ENCODE measurements around the gene CELA2B. TPM values are rescaled to one million over a fixed set of nuclear protein-coding genes. Genes with fewer than 3 reads are reported as not detected.
"Not testable (repeated sequence)": the region's sequence is repeated elsewhere in the genome, so short reads cannot be mapped to it uniquely, and the experiment has no call there.

Gene CELA2B
- total and polyA plus RNA-seq, 9 of the 15 experiments (the other 6 are each of a cell fraction or from before 2014, with no cell fraction given): 0.25 to 2.1 (median 0.38) TPM; not detected in 5

DNA sequence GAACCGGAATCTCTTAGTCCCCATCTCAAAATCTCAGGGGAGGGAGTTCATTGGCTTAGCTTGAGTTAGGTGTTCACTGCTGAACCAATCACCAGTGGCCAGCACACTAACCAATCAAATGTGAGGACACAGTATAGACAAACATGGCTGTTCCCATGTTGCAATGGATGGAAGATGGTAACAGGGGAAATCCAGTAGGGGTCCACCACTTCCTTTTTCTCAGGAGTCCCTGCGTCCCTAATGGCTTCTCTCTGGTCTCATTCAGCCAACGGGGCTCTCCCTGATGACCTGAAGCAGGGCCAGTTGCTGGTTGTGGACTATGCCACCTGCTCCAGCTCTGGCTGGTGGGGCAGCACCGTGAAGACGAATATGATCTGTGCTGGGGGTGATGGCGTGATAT lies 9.7 kb downstream of the CELA2B start:
- H3K4me3 ChIP-seq: no peak overlapping the region
- H3K4me2 ChIP-seq (ENCODE audit: insufficient read depth, low read length): no peak overlapping the region
- POLR2A ChIA-PET: interaction anchor here (0.8 kb wide), 1 partner anchor 18 kb away, joined by 3 read pairs; no protein-coding TSS in a partner anchor
- H3K79me2 ChIP-seq (ENCODE audit: control insufficient read depth, insufficient read depth, low read length): no peaks in the 10 kb centered on the region
- H3K9me1 ChIP-seq (ENCODE audit: control insufficient read depth, insufficient read depth, low read length): no peaks in the 10 kb centered on the region
- H3K27me3 ChIP-seq (ENCODE audit: control insufficient read depth in 2 of 2, insufficient read depth in 2 of 2, low read length in 2 of 2): no peaks in the 10 kb centered on the region
- H3K9me3 ChIP-seq (replicated peaks; ENCODE audit: control insufficient read depth, insufficient read depth, low read depth, low read length): no peaks in the 10 kb centered on the region
- peaks cover 0 to 4% of the 10 kb centered on the region in 2 experiments; a peak in 1 of 5 replicates for H3K4me1 ChIP-seq (replicated peaks in 1 of 2; ENCODE audit: control insufficient read depth in 2 of 2, insufficient read depth in 2 of 2, low read length in 2 of 2)
- 64% methylated on average over 6 of the region's 6 CpGs for WGBS (ENCODE audit: insufficient coverage, low coverage, missing lambda C conversion rate)
- H3K36me3 ChIP-seq (ENCODE audit: control insufficient read depth, insufficient read depth, low read length): no peaks in the 10 kb centered on the region
- in situ Hi-C loops (cut with MboI): no loop called here
- no peak overlapping the region for H3K27ac ChIP-seq (ENCODE audit: extremely low read depth, low read depth, low read length)
- CTCF ChIA-PET (ENCODE audit: low intra/inter-chr PET ratio): no interaction called here
- TF ChIP-seq YY1 (IDR thresholded peaks at IDR 0.05; ENCODE audit: borderline replicate concordance in 1 of 3, control insufficient read depth in 1 of 3, extremely low read depth in 1 of 3, insufficient read depth in 3 of 3, insufficient read length in 1 of 3, insufficient replicate concordance in 2 of 3, low read depth in 1 of 3, low read length in 2 of 3) (no peak), RBFOX2 (IDR thresholded peaks at IDR 0.05; ENCODE audit: low read depth, low read length) (no peak), CEBPG (CRISPR knock-in tag; IDR thresholded peaks at IDR 0.05) (0 out of 2 replicates have a peak, but pooled peaks have one; percentile 17), CEBPG (tag; conservative IDR thresholded peaks at IDR 0.05 in 1 of 2, IDR thresholded peaks at IDR 0.05 in 1 of 2) (no peak), MTA1 (IDR thresholded peaks at IDR 0.05; ENCODE audit: borderline replicate concordance) (no peak), DPF2 (IDR thresholded peaks at IDR 0.05) (no peak), ZNF146 (CRISPR knock-in tag; IDR thresholded peaks at IDR 0.05; ENCODE audit: unreplicated experiment) (no peak), THRB (CRISPR knock-in tag; conservative IDR thresholded peaks at IDR 0.05) (no peak), SPI1 (IDR thresholded peaks at IDR 0.05; ENCODE audit: borderline replicate concordance, low read depth, low read length) (0 out of 2 replicates have a peak, but pooled peaks have one; percentile 36)
- FAIRE-seq (no peak), DNase-seq (ENCODE audit: extremely low read depth in 1 of 4, low spot score in 3 of 4) (peak in 1 of 4 experiments; percentile 54), ATAC-seq (peak; percentile 74)
- intact Hi-C loops (cut with micrococcal nuclease): no loop called here
- no peaks in the 10 kb centered on the region for H4K20me1 ChIP-seq (replicated peaks; ENCODE audit: control insufficient read depth, insufficient read depth, low read length)
- BruUV-seq (replicated peaks): no TSS peak
- no peak overlapping the region for H3K9ac ChIP-seq (ENCODE audit: insufficient read depth in 1 of 2, low read depth in 2 of 2, low read length in 2 of 2)
- no peak overlapping the region for H2AFZ ChIP-seq (ENCODE audit: low read depth, low read length)

DNA sequence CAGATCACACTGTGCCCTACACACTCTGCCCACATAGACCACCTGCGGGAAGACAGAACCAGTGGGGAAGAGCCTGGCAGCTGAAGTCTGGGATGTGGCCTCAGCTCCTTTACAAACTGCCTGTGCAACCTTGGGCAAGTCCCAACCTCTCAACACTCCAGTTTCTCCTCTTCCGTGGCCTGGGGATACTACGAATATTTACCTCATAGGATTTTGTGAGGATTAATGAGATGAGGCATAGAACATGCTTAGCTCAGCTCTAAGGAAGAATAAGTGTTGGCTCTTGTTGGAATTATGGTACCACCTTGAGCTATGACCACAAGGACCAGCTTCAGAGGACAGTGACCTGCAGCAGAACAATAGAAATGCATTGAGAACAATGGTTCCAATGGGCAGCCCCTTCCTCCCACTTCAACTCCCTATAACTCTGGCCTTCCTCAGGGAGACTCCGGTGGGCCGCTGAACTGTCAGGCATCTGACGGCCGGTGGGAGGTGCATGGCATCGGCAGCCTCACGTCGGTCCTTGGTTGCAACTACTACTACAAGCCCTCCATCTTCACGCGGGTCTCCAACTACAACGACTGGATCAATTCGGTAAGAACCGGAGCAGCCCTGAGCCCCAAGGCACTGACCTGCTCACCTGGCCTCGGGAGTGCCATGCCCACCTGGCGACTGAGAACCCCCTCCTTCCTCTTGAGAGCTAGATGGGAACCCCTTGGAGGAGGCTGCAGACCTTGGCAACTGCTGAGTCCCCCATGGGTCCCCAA lies 11.1 kb downstream of the CELA2B start:
- H4K20me1 ChIP-seq (replicated peaks; ENCODE audit: control insufficient read depth, insufficient read depth, low read length); ATAC-seq; H3K9me3 ChIP-seq (replicated peaks; ENCODE audit: control insufficient read depth, insufficient read depth, low read depth, low read length); H3K4me1 ChIP-seq (replicated peaks in 1 of 2; ENCODE audit: control insufficient read depth in 2 of 2, insufficient read depth in 2 of 2, low read length in 2 of 2); intact Hi-C loops (cut with micrococcal nuclease); CTCF ChIA-PET (ENCODE audit: low intra/inter-chr PET ratio); H3K27me3 ChIP-seq (ENCODE audit: control insufficient read depth in 2 of 2, insufficient read depth in 2 of 2, low read length in 2 of 2); H3K9ac ChIP-seq (ENCODE audit: insufficient read depth in 1 of 2, low read depth in 2 of 2, low read length in 2 of 2); H3K79me2 ChIP-seq (ENCODE audit: control insufficient read depth, insufficient read depth, low read length); FAIRE-seq; H3K4me3 ChIP-seq; BruUV-seq (replicated peaks); H3K27ac ChIP-seq (ENCODE audit: extremely low read depth, low read depth, low read length); DNase-seq (ENCODE audit: extremely low read depth in 1 of 4, low spot score in 3 of 4); H3K9me1 ChIP-seq (ENCODE audit: control insufficient read depth, insufficient read depth, low read length); H3K4me2 ChIP-seq (ENCODE audit: insufficient read depth, low read length); H2AFZ ChIP-seq (ENCODE audit: low read depth, low read length); H3K36me3 ChIP-seq (ENCODE audit: control insufficient read depth, insufficient read depth, low read length); in situ Hi-C loops (cut with MboI): not testable (repeated sequence)
- POLR2A ChIA-PET: interaction anchor here (0.6 to 0.8 kb wide), 2 partner anchors 9 to 233 kb away, joined by 3 read pairs; no protein-coding TSS in a partner anchor
- 74% methylated on average over 17 of the region's 17 CpGs for WGBS (ENCODE audit: insufficient coverage, low coverage, missing lambda C conversion rate)
